Upper lobe of left lung (tissue), 4 donors: ENCODE results near the gene MRPL4.

Experiments
- EP300 ChIP-seq, 4 donors: sonication (generic); formaldehyde crosslinking; IDR thresholded peaks; one replicate each; pipeline ENCODE4 v1.5.1; 2017; ENCODE audit warnings: antibody characterized with exemption in 4 of 4, control low read depth in 2 of 4
- POLR2A ChIP-seq, 4 donors: fragments of 450-650 bp; IDR thresholded peaks; one replicate each; pipeline ENCODE4 v1.5.1; 2016 to 2017; ENCODE audit warnings: antibody characterized with exemption in 4 of 4, mild to moderate bottlenecking in 2 of 4
- POLR2AphosphoS5 ChIP-seq, 2 donors: sonication (generic); formaldehyde crosslinking; IDR thresholded peaks; one replicate each; pipeline ENCODE4 v1.5.1; 2017; ENCODE audit warnings: antibody characterized with exemption in 2 of 2
- TF ChIP-seq, protein P1 (sequence below), 6 experiments: fragments of 450-650 bp in 4 of 6; fragments of 200-600 bp in 2 of 6; sonication (generic) in 2 of 6; IDR thresholded peaks; one replicate each; pipeline ENCODE4 v1.5.1; 2016 to 2019; ENCODE audit warnings: antibody characterized with exemption in 6 of 6

DNA sequence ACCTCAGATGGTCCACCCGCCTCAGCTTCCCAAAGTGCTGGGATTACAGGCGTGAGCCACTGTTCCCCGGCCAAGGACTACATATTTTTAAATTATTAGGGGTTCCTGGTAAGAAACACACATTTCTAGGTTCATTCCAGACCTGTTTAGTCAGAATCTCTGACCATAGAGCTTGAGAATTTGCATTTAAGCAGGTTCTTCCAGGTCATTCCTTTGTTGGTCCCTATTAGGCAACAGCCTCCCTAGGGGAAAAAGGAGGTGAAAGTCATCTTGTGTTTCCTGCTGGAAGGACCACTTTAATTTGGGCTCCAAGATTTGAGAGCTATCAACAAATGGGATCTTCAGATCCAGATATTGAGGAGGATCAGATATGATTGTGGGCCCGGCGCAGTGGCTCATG lies 37.2 kb upstream of the MRPL4 start:
- no peak for TF ChIP-seq POLR2AphosphoS5 (IDR thresholded peaks at IDR 0.05)
- TF ChIP-seq, protein P1, sequence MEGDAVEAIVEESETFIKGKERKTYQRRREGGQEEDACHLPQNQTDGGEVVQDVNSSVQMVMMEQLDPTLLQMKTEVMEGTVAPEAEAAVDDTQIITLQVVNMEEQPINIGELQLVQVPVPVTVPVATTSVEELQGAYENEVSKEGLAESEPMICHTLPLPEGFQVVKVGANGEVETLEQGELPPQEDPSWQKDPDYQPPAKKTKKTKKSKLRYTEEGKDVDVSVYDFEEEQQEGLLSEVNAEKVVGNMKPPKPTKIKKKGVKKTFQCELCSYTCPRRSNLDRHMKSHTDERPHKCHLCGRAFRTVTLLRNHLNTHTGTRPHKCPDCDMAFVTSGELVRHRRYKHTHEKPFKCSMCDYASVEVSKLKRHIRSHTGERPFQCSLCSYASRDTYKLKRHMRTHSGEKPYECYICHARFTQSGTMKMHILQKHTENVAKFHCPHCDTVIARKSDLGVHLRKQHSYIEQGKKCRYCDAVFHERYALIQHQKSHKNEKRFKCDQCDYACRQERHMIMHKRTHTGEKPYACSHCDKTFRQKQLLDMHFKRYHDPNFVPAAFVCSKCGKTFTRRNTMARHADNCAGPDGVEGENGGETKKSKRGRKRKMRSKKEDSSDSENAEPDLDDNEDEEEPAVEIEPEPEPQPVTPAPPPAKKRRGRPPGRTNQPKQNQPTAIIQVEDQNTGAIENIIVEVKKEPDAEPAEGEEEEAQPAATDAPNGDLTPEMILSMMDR (IDR thresholded peaks at IDR 0.05) = no peak
- no peak for TF ChIP-seq POLR2A (IDR thresholded peaks at IDR 0.05)
- TF ChIP-seq EP300 (IDR thresholded peaks at IDR 0.05) = no peak
